Activated CD8-positive, alpha-beta memory T cell treated with anti-CD3 and anti-CD28 coated beads, Interleukin-2, amount 10 ng/mL, durations not matched to agents 7 days and 5 days (primary cell): ENCODE measurements around the gene EI24. TPM values are rescaled to one million over a fixed set of nuclear protein-coding genes. Genes with fewer than 3 reads are reported as not detected.
A peak's percentile ranks its signal among the peaks of the same experiment; 100 is the strongest.
"Not testable (repeated sequence)": the region's sequence is repeated elsewhere in the genome, so short reads cannot be mapped to it uniquely, and the experiment has no call there.

Source experiments
- ATAC-seq: fragments of 150-1000 bp; cut with Tn5 transposase; one replicate; pipeline ENCODE4 v1.10.0; 2021; ENCODE audit warnings: moderate library complexity
- CTCF ChIA-PET: fragments of 350-600 bp; sonication (Branson Sonifier 250); formaldehyde crosslinking; loops from one replicate; lab custom pipeline; 2021; ENCODE audit warnings: antibody characterized with exemption; lab: Charles Lee
- DNase-seq: peaks from one replicate; pipeline ENCODE4 v3.0.0-alpha.2; 2020
- H3K27ac Mint-ChIP-seq: one replicate; pipeline ENCODE4 v1.8.0; 2021; ENCODE audit warnings: mild to moderate bottlenecking, mixed read lengths
- H3K27me3 Mint-ChIP-seq: one replicate; pipeline ENCODE4 v1.8.0; 2021; ENCODE audit warnings: mixed read lengths
- H3K36me3 Mint-ChIP-seq: one replicate; pipeline ENCODE4 v1.8.0; 2021; ENCODE audit warnings: mild to moderate bottlenecking, mixed read lengths
- H3K4me1 Mint-ChIP-seq: one replicate; pipeline ENCODE4 v1.8.0; 2021; ENCODE audit warnings: mixed read lengths
- H3K4me3 Mint-ChIP-seq: one replicate; pipeline ENCODE4 v1.8.0; 2021; ENCODE audit warnings: mild to moderate bottlenecking, moderate library complexity, mixed read lengths
- H3K9me3 Mint-ChIP-seq: one replicate; pipeline ENCODE4 v1.8.0; 2022; ENCODE audit warnings: low read depth, mixed read lengths
- total RNA-seq, 2 experiments: library from RNA; stranded (reverse); gene quantifications; one replicate each; pipeline ENCODE4 v1.2.3, GENCODE V29; 2021

EI24 gene
- total RNA-seq: 10 to 100 TPM; 29.0 to 44.1 TPM

GRCh38 chr11:125568970-125569914, at the start of gene EI24:
TSS of gene EI24 (plus strand) at chr11:125569477. CDS start at chr11:125572528, 3,051 bp downstream.
- H3K9me3 Mint-ChIP-seq: no peaks in the 10 kb centered on the region
- CTCF ChIA-PET: interaction anchor here (0.5 to 2.5 kb wide), 10 partner anchors 14 to 334 kb away, joined by 3 to 11 read pairs (median 4); partner anchors contain the start of genes PUS3 and STT3A
- H3K27ac Mint-ChIP-seq: peak within 1 kb of the TSS; percentile 89
- peak; percentile 98 for ATAC-seq
- H3K4me3 Mint-ChIP-seq: peak within 1 kb of the TSS; percentile 89
- H3K27me3 Mint-ChIP-seq: no peaks in the 10 kb centered on the region
- peak; percentile 92 for DNase-seq
- H3K36me3 Mint-ChIP-seq: peaks cover 14% of the 10 kb centered on the region
- peaks cover 27% of the 10 kb centered on the region for H3K4me1 Mint-ChIP-seq

- peaks cover 17% of the 10 kb centered on the region for H3K4me1 Mint-ChIP-seq
- CTCF ChIA-PET: no interaction called here
- ATAC-seq: no peak
- H3K9me3 Mint-ChIP-seq: peaks cover 3% of the 10 kb centered on the region
- H3K27ac Mint-ChIP-seq: no peak overlapping the region
- peaks cover 5% of the 10 kb centered on the region for H3K36me3 Mint-ChIP-seq
- no peak overlapping the region for H3K4me3 Mint-ChIP-seq
- DNase-seq: no peak
- no peaks in the 10 kb centered on the region for H3K27me3 Mint-ChIP-seq
Observed at GRCh38 chr11:125519860-125520834, 49.1 kb upstream of the EI24 start.

DNA sequence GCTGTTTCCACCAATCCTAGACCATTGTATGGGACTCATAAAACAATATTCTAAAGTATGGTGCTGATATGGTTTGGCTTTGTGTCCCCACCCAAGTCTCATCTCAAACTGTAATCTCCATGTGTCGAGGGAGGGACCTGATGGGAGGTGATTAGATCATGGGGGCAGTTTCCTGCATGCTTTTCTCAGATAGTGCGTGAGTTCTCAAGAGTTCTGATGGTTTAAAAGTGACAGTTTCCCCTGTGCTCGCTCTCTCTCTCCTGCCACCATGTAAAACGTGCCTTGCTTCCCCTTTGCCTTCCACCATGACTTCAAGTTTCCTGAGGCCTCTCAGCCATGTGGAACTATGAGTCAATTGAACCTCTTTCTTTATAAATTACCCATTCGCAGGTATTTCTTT, 44.0 kb upstream of the EI24 start:
- peaks cover 4% of the 10 kb centered on the region for H3K27me3 Mint-ChIP-seq
- DNase-seq (no peak), ATAC-seq (no peak)
- H3K4me1 Mint-ChIP-seq: no peaks in the 10 kb centered on the region
- CTCF ChIA-PET: no interaction called here
- peaks cover 4% of the 10 kb centered on the region for H3K36me3 Mint-ChIP-seq
- H3K9me3 Mint-ChIP-seq: peaks cover 4% of the 10 kb centered on the region
- no peak overlapping the region for H3K27ac Mint-ChIP-seq
- no peak overlapping the region for H3K4me3 Mint-ChIP-seq

- no peak for ATAC-seq
- peaks cover 22% of the 10 kb centered on the region for H3K27me3 Mint-ChIP-seq
- H3K36me3 Mint-ChIP-seq: no peaks in the 10 kb centered on the region
- no peaks in the 10 kb centered on the region for H3K9me3 Mint-ChIP-seq
- H3K4me1 Mint-ChIP-seq: no peaks in the 10 kb centered on the region
- no peak overlapping the region for H3K4me3 Mint-ChIP-seq
- CTCF ChIA-PET: no interaction called here
- DNase-seq: no peak
- no peak overlapping the region for H3K27ac Mint-ChIP-seq
Observed at GRCh38 chr11:125532668-125533067, 36.6 kb upstream of the EI24 start.

DNA sequence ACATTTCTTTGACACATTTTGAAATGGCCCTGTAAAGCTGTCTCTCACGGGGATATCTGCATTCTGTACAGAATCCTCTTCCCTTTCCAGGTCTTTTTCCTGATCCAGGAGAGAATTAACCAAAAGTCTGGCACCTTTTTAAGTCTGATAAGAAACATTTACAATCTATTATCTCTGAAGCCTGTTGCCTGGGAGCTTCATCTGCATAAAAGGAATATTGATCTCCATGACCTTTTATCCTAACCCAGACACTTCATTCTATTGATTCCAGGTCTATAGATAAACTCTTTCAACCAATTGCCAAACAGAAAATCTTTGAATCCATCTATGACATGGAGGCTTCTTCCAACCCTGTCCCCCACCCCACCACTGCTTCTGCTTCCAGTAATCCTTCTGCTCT, 33.7 kb upstream of the EI24 start:
- DNase-seq (no peak), ATAC-seq (no peak)
- Mint-ChIP-seq H3K27ac (no peak overlapping the region), H3K9me3 (no peaks in the 10 kb centered on the region), H3K27me3 (peaks cover 18% of the 10 kb centered on the region), H3K36me3 (no peaks in the 10 kb centered on the region), H3K4me1 (no peaks in the 10 kb centered on the region), H3K4me3 (no peak overlapping the region)
- CTCF ChIA-PET: no interaction called here

GRCh38 chr11:125536834-125537233, 32.4 kb upstream of the EI24 start:
- CTCF ChIA-PET, H3K4me3 Mint-ChIP-seq, H3K36me3 Mint-ChIP-seq, H3K27ac Mint-ChIP-seq, H3K4me1 Mint-ChIP-seq, H3K9me3 Mint-ChIP-seq, DNase-seq, ATAC-seq: not testable (repeated sequence)
- H3K27me3 Mint-ChIP-seq: peaks cover 18% of the 10 kb centered on the region

DNA sequence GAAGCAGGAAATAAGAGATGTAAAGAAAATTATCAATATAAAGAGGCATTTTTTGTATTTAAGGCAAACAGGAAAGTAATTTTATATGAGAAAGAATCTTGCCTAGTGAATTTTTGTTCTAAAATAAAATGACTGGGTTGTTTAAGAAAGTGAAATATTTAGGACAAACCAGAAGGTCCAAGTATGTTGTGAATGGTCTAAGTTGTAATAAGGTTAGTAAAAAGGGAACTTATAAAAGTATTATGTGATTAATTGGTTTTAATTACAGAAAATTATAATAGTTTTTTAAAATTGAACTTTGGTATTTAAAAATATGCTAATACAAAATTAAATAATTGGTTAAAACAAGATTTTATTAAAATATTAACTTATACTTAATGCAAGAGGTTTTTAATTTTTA, 26.6 kb upstream of the EI24 start:
- Mint-ChIP-seq H3K27ac (no peak overlapping the region), H3K27me3 (peaks cover 4% of the 10 kb centered on the region), H3K4me1 (no peaks in the 10 kb centered on the region), H3K9me3 (peaks cover 9% of the 10 kb centered on the region), H3K36me3 (peaks cover 4% of the 10 kb centered on the region), H3K4me3 (no peak overlapping the region)
- CTCF ChIA-PET: no interaction called here
- ATAC-seq (no peak), DNase-seq (no peak)

GRCh38 chr11:125550780-125551179, 18.5 kb upstream of the EI24 start:
- CTCF ChIA-PET: no interaction called here
- no peak for ATAC-seq
- no peak for DNase-seq
- Mint-ChIP-seq H3K27me3 (peaks cover 7% of the 10 kb centered on the region), H3K27ac (no peak overlapping the region), H3K36me3 (peaks cover 8% of the 10 kb centered on the region), H3K9me3 (peaks cover 28% of the 10 kb centered on the region), H3K4me3 (no peak overlapping the region), H3K4me1 (no peaks in the 10 kb centered on the region)

DNA sequence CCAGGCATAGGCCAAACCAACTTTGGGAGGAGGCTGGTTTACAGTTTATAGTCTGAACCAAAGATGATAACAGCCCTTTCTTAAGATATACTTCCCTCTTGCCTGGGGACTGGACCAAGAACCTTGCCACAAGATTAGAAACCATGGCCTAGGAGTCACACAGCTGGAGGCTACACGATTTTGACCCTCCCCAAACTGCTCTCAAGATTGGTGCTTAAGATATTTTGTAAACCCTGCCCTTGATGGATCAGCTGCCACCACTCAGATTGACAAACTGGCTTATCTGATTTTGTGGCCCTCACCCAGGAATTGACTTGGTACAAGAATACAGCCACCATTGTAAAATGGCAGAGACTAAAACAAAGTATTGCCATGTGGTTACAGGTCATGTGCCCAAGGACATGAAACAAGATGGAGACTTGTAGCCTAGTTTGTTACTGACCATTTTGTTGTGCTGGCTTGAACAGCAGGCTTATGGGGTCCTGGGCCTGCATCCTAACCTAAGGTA, 17.4 kb upstream of the EI24 start:
- no peaks in the 10 kb centered on the region for H3K4me1 Mint-ChIP-seq

DNA sequence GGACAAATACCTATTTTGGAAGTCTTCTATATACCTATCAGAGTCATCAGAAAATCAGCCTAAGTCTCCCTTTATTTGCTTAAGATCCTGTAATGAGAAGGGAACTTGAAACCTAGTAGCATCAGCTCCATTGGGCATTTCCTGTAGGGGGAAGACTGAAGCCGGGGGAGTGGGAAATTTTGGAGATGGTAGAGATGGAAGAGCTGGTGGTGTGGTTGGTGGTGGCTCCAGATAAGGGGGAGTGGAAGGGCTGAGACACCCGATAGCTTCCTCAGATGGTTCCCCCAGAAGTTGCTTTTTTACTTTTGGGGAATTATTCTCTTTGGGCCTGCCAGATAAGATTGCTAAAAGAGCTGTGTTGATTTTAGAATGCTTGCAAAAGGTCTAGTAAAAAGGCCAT, 16.4 kb upstream of the EI24 start:
- DNase-seq (no peak), ATAC-seq (no peak)
- H3K36me3 Mint-ChIP-seq: peaks cover 8% of the 10 kb centered on the region
- H3K9me3 Mint-ChIP-seq: peaks cover 26% of the 10 kb centered on the region
- no peaks in the 10 kb centered on the region for H3K4me1 Mint-ChIP-seq
- H3K4me3 Mint-ChIP-seq: no peak overlapping the region
- no peak overlapping the region for H3K27ac Mint-ChIP-seq
- peaks cover 4% of the 10 kb centered on the region for H3K27me3 Mint-ChIP-seq
- CTCF ChIA-PET: no interaction called here

More for the DNA sequence above, 17.4 kb upstream of the EI24 start:
- CTCF ChIA-PET: no interaction called here
- H3K36me3 Mint-ChIP-seq: peaks cover 8% of the 10 kb centered on the region
- H3K27ac Mint-ChIP-seq: no peak overlapping the region
- H3K27me3 Mint-ChIP-seq: peaks cover 6% of the 10 kb centered on the region
- DNase-seq: no peak
- no peak for ATAC-seq
- peaks cover 26% of the 10 kb centered on the region for H3K9me3 Mint-ChIP-seq
- no peak overlapping the region for H3K4me3 Mint-ChIP-seq

DNA sequence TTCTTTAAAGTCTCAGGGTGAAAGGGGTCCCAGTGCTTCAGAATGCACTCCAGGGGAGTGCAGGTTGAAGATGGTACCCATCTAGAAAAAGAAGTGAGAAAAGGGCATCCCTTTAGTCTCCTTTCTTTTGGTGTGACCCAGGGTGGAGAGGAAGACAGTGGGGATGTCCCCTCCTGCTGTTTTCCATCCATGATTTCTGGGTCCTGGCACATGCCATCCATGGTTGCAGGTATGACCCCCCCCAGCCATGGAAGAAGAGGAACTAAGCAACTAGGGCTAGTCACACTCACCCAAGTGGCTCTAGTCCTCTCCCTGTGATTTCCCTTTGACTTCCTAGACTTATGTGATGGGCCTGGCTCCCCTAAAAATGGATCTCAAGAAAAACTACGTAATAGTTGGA, 15.9 kb upstream of the EI24 start:
- peaks cover 26% of the 10 kb centered on the region for H3K9me3 Mint-ChIP-seq
- H3K27me3 Mint-ChIP-seq: peaks cover 2% of the 10 kb centered on the region
- DNase-seq: no peak
- no peak overlapping the region for H3K4me3 Mint-ChIP-seq
- no peaks in the 10 kb centered on the region for H3K4me1 Mint-ChIP-seq
- no peak overlapping the region for H3K27ac Mint-ChIP-seq
- H3K36me3 Mint-ChIP-seq: peaks cover 8% of the 10 kb centered on the region
- CTCF ChIA-PET: no interaction called here
- no peak for ATAC-seq

GRCh38 chr11:125554038-125554437, 15.2 kb upstream of the EI24 start:
- H3K9me3 Mint-ChIP-seq: peaks cover 26% of the 10 kb centered on the region
- no peak for DNase-seq
- no peaks in the 10 kb centered on the region for H3K4me1 Mint-ChIP-seq
- peaks cover 8% of the 10 kb centered on the region for H3K36me3 Mint-ChIP-seq
- CTCF ChIA-PET: no interaction called here
- H3K27ac Mint-ChIP-seq: no peak overlapping the region
- H3K27me3 Mint-ChIP-seq: peaks cover 2% of the 10 kb centered on the region
- ATAC-seq: no peak
- H3K4me3 Mint-ChIP-seq: no peak overlapping the region

DNA sequence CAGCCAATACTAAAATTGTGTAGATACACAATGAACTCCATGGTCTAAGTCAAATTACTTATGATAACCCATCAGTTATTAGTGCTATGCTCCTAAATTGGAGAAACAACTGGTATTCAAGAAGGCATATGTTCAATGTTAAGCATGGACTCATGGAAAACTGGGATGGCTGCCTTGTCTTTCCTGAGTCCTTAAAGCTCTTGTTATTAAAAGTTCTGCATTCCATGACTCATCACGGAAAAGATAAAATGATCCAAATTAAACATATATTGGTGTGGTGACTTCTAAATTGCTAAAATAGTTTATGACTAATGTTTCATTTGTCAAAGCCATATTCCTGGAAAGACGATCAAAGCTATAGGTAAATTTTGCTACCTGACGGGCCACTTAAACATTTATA, 9.4 kb upstream of the EI24 start:
- ATAC-seq: no peak
- DNase-seq: no peak
- CTCF ChIA-PET: no interaction called here
- Mint-ChIP-seq H3K36me3 (no peaks in the 10 kb centered on the region), H3K27me3 (peaks cover 2% of the 10 kb centered on the region), H3K4me3 (no peak overlapping the region), H3K9me3 (peaks cover 4% of the 10 kb centered on the region), H3K27ac (no peak overlapping the region), H3K4me1 (no peaks in the 10 kb centered on the region)
